ENCODE measurements around the gene AFAP1. TPM values are rescaled to one million over a fixed set of nuclear protein-coding genes. Genes with fewer than 3 reads are reported as not detected.

AFAP1 gene
- total RNA-seq, 1 experiment from 2014 or later: 94.7 TPM

- Histone ChIP-seq H3K4me3 (ENCODE audit: low read depth in 2 of 2, low read length in 2 of 2) (peak overlapping the region; percentile 44 to 82), H3K9me3 (ENCODE audit: control insufficient read depth, insufficient read depth, low read depth, low read length) (no peaks in the 10 kb centered on the region), H3K4me1 (ENCODE audit: control insufficient read depth, insufficient read depth, low read length) (peaks cover 61% of the 10 kb centered on the region), H3K27me3 (ENCODE audit: control insufficient read depth, insufficient read depth, low read length) (no peaks in the 10 kb centered on the region), H3K27ac (ENCODE audit: low read length) (peak overlapping the region; percentile 94), H3K36me3 (ENCODE audit: control insufficient read depth, insufficient read depth, low read length) (peaks cover 3% of the 10 kb centered on the region; the same call in 1 of the 2 replicates)
- TF ChIP-seq TCF7L2 (IDR thresholded peaks at IDR 0.05; ENCODE audit: low read depth, low read length): no peak
- TF ChIP-seq CTCF (IDR thresholded peaks at IDR 0.05): no peak
- no peak for TF ChIP-seq REST (IDR thresholded peaks at IDR 0.05; ENCODE audit: insufficient read depth in 1 of 2, low read depth in 2 of 2, low read length in 1 of 2)
- no peak for TF ChIP-seq POLR2AphosphoS5 (IDR thresholded peaks at IDR 0.05; ENCODE audit: low read depth, low read length)
- no peak for TF ChIP-seq SIN3A (IDR thresholded peaks at IDR 0.05; ENCODE audit: borderline replicate concordance, insufficient read depth, low read depth, low read length)
- in situ Hi-C loops (cut with HindIII; ENCODE audit: low pct_unique_long_range_greater_than_20kb, low sequenced_read_pairs) (no loop called here), intact Hi-C loops (cut with micrococcal nuclease; ENCODE audit: unreplicated experiment) (no loop called here)
- DNase-seq (ENCODE audit: low read depth, low spot score) (no peak), ATAC-seq (no peak)
- CTCF ChIA-PET: no interaction called here
- POLR2A ChIA-PET: no interaction called here
- no TSS peak for BruUV-seq (replicated peaks)
These were observed 180.0 kb downstream of the AFAP1 start for GRCh38 chr4:7759635-7760034.

- Histone ChIP-seq H3K27ac (ENCODE audit: low read length) (peak overlapping the region; percentile 94), H3K36me3 (ENCODE audit: control insufficient read depth, insufficient read depth, low read length) (peaks cover 3% of the 10 kb centered on the region; the same call in 1 of the 2 replicates), H3K27me3 (ENCODE audit: control insufficient read depth, insufficient read depth, low read length) (no peaks in the 10 kb centered on the region), H3K4me1 (ENCODE audit: control insufficient read depth, insufficient read depth, low read length) (peaks cover 60% of the 10 kb centered on the region), H3K4me3 (ENCODE audit: low read depth in 2 of 2, low read length in 2 of 2) (peak overlapping the region; percentile 44 to 82), H3K9me3 (ENCODE audit: control insufficient read depth, insufficient read depth, low read depth, low read length) (no peaks in the 10 kb centered on the region)
- POLR2A ChIA-PET: no interaction called here
- intact Hi-C loops (cut with micrococcal nuclease; ENCODE audit: unreplicated experiment) (no loop called here), in situ Hi-C loops (cut with HindIII; ENCODE audit: low pct_unique_long_range_greater_than_20kb, low sequenced_read_pairs) (no loop called here)
- DNase-seq (ENCODE audit: low read depth, low spot score) (no peak), ATAC-seq (no peak)
- BruUV-seq (replicated peaks): no TSS peak
- TF ChIP-seq SIN3A (IDR thresholded peaks at IDR 0.05; ENCODE audit: borderline replicate concordance, insufficient read depth, low read depth, low read length): no peak
- TF ChIP-seq TCF7L2 (IDR thresholded peaks at IDR 0.05; ENCODE audit: low read depth, low read length): no peak
- no peak for TF ChIP-seq CTCF (IDR thresholded peaks at IDR 0.05)
- no peak for TF ChIP-seq POLR2AphosphoS5 (IDR thresholded peaks at IDR 0.05; ENCODE audit: low read depth, low read length)
- CTCF ChIA-PET: no interaction called here
These were observed 180.4 kb downstream of the AFAP1 start for GRCh38 chr4:7759216-7759615.
